Neural cell (in vitro differentiated cells): ENCODE data around the gene GAPDHS.

Source experiments
- POLR2AphosphoS5 ChIP-seq: IDR thresholded peaks from 2 replicates; pipeline ENCODE4 v1.6.1; 2012
- REST ChIP-seq: IDR thresholded peaks from 2 replicates; pipeline ENCODE4 v1.6.1; 2012; ENCODE audit warnings: borderline replicate concordance
- SMC3 ChIP-seq: fragments of 450-650 bp; conservative IDR thresholded peaks from 2 replicates; pipeline ENCODE4 v1.6.1; 2014; ENCODE audit warnings: antibody characterized with exemption, mild to moderate bottlenecking, moderate library complexity; ENCODE audit not compliant: poor library complexity
- TAF1 ChIP-seq: IDR thresholded peaks from 2 replicates; pipeline ENCODE4 v1.6.1; 2012; ENCODE audit warnings: low read depth
- TF ChIP-seq, protein P1 (sequence below): fragments of 450-650 bp; IDR thresholded peaks from 2 replicates; pipeline ENCODE4 v1.5.1; 2014; ENCODE audit warnings: antibody characterized with exemption, mild to moderate bottlenecking, moderate library complexity; ENCODE audit not compliant: poor library complexity, severe bottlenecking

GRCh38 chr19:35590875-35591274 is 57.6 kb downstream of the GAPDHS start:
- TF ChIP-seq, protein P1, sequence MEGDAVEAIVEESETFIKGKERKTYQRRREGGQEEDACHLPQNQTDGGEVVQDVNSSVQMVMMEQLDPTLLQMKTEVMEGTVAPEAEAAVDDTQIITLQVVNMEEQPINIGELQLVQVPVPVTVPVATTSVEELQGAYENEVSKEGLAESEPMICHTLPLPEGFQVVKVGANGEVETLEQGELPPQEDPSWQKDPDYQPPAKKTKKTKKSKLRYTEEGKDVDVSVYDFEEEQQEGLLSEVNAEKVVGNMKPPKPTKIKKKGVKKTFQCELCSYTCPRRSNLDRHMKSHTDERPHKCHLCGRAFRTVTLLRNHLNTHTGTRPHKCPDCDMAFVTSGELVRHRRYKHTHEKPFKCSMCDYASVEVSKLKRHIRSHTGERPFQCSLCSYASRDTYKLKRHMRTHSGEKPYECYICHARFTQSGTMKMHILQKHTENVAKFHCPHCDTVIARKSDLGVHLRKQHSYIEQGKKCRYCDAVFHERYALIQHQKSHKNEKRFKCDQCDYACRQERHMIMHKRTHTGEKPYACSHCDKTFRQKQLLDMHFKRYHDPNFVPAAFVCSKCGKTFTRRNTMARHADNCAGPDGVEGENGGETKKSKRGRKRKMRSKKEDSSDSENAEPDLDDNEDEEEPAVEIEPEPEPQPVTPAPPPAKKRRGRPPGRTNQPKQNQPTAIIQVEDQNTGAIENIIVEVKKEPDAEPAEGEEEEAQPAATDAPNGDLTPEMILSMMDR = no peak
- TF ChIP-seq POLR2AphosphoS5 = no peak
- no peak for TF ChIP-seq SMC3
- no peak for TF ChIP-seq REST
- no peak for TF ChIP-seq TAF1
